Rectal smooth muscle tissue (tissue), 1 donor: ENCODE measurements around the gene PRPF4.

Source experiments
- H3K27ac ChIP-seq: one replicate; pipeline ENCODE4 v1.7.0; 2013; ENCODE audit warnings: low read depth, low read length, inconsistent platforms
- H3K27me3 ChIP-seq: one replicate; pipeline ENCODE4 v1.7.0; 2013; ENCODE audit warnings: low read length; ENCODE audit not compliant: control insufficient read depth, insufficient read depth
- H3K36me3 ChIP-seq: one replicate; pipeline ENCODE4 v1.7.0; 2013; ENCODE audit warnings: low read length; ENCODE audit not compliant: control insufficient read depth, insufficient read depth
- H3K4me1 ChIP-seq: one replicate; pipeline ENCODE4 v1.7.0; 2013; ENCODE audit warnings: low read length; ENCODE audit not compliant: control insufficient read depth, insufficient read depth
- H3K4me3 ChIP-seq: one replicate; pipeline ENCODE4 v1.7.0; 2013; ENCODE audit warnings: low read length
- H3K9ac ChIP-seq: one replicate; pipeline ENCODE4 v1.7.0; 2013; ENCODE audit warnings: low read length

The PRPF4 gene

DNA sequence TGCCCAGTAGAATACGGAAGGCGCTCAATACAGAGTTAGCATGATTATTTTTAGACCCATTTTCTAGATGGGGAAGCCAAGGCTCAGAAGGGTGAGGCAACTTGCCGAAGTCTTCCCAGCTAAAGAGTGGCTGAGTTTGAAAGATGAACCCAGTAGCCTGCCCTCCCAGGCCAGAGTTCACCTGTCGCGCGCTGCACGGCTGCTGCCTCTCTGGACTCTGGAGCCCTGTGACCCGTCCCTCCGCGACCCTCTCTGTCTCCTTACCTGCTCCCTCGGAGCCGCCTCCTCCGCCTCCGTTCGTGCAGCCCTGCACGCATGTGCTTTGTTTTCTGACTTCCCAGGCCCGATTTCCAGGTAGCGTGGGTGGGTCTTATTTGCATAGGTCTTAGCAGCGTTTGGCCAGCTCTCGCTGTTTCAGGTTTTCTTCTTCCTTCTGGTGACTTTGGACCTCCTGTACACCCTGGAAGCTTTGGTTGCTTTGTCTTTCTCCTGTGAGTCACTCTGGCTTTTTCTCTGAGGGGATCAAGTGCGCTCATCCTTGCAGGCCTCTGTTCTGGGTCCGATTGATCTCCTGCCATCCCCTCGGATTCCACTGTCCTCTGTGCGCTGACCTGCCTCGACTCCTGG is 27.4 kb downstream of the PRPF4 start, which contains the start of gene RNF183:
Gene RNF183 (minus strand): TSS at position 585 of the 627 bp plus-strand sequence. CDS start 5,192 bp downstream, outside the sequence.
- Histone ChIP-seq H3K27me3 (no peaks in the 10 kb centered on the region), H3K9ac (no peak within 1 kb of the TSS), H3K27ac (no peak within 1 kb of the TSS), H3K36me3 (no peaks in the 10 kb centered on the region), H3K4me1 (no peaks in the 10 kb centered on the region), H3K4me3 (no peak within 1 kb of the TSS)

DNA sequence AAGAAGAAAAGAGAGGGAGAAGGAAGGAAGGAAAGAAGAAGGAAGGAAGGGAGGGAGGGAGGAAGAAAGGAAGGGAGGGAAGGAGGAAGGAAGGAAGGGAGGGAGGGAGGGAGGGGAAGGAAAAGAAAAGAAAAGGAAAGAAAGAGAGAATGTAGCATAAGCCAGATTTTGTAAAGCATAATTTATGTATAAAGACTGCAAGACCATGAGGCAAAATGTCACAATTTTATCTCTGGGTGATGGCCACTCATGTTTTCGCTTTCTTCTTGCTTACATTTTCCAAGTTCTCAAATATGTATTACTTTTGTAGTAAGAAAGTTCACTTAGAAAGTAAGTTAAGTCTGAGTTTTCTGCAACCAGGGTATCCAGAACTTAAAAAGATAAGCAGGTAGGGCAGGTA is 31.1 kb downstream of the PRPF4 start:
- H3K27ac ChIP-seq, result no peak overlapping the region
- H3K4me1 ChIP-seq, result no peaks in the 10 kb centered on the region
- no peak overlapping the region for H3K9ac ChIP-seq
- H3K4me3 ChIP-seq, result no peak overlapping the region
- no peaks in the 10 kb centered on the region for H3K27me3 ChIP-seq
- H3K36me3 ChIP-seq, result no peaks in the 10 kb centered on the region

- Histone ChIP-seq H3K9ac (no peak overlapping the region), H3K4me3 (no peak overlapping the region), H3K4me1 (no peaks in the 10 kb centered on the region), H3K36me3 (no peaks in the 10 kb centered on the region), H3K27me3 (no peaks in the 10 kb centered on the region), H3K27ac (no peak overlapping the region)
These were observed 32.0 kb downstream of the PRPF4 start for GRCh38 chr9:113307396-113307975.

DNA sequence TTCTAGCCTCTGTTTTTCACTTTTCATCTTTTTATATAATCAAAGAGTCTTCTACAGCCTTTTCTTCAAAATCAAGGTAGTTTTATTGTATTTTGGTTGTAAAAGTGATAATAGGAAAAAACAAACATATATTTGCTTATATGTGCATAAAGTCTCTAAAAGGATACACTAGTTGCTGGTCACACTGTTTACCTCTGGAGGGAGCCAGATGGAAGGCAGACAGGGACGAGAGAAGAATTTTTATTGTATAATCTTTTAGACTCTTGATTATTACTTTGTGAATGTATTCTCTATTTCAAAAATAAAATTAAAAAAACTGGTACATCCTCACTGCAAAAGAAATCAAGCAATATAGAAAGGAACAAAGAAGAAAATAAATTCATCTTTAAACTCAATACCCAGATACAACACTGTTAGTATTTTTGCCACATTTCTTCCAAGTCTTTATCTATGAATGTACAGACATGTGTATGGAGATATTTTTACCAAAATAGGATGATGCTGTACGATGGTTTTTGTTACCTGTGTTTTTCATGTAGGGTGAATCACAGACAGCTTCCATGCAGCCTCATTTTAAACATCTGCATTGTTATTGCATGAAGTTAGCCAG is 33.9 kb downstream of the PRPF4 start:
- Histone ChIP-seq H3K9ac (no peak overlapping the region), H3K27me3 (no peaks in the 10 kb centered on the region), H3K4me1 (no peaks in the 10 kb centered on the region), H3K4me3 (no peak overlapping the region), H3K36me3 (no peaks in the 10 kb centered on the region), H3K27ac (no peak overlapping the region)

DNA sequence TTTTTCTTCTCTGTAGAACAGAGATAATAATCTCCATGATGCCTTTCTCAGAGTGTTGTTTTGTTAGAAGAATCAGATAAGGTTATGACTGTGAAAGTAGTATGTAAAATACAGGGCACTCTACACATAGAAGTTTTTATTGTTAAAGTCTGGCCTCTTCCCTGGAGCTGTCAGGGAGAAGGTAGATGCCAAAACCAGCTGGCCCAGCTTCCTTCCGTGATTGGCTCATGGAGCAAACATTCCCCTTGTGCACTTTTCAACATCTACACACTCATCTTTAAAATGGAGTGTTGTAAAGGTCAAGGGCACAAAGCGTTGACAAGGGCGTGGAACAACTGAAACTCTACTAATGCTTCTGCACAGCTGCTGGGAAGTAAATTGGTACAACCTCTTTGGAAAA is 35.1 kb downstream of the PRPF4 start:
- no peak overlapping the region for H3K27ac ChIP-seq
- no peak overlapping the region for H3K9ac ChIP-seq
- H3K4me1 ChIP-seq, result no peaks in the 10 kb centered on the region
- H3K4me3 ChIP-seq, result no peak overlapping the region
- no peaks in the 10 kb centered on the region for H3K27me3 ChIP-seq
- H3K36me3 ChIP-seq, result no peaks in the 10 kb centered on the region

DNA sequence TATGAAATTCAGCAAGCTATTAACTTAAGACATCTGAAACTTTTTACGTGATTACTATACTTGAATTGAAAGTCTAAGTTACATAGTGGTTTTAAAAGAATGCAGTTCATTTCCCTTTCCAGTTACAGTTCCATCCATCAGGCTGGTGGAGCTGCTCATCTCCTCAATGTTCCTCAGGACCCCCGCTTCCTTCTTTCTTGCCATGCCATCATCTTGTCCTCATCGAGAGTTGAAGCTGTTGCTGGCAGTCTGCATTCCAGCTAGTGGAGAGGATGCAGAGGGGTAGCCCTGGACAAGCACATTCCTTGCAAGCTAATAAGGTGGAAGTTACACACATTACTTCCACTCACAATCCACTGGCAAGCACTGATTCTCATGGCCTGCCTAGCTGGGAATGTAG is 36.5 kb downstream of the PRPF4 start:
- Histone ChIP-seq H3K36me3 (no peaks in the 10 kb centered on the region), H3K27ac (no peak overlapping the region), H3K9ac (no peak overlapping the region), H3K27me3 (no peaks in the 10 kb centered on the region), H3K4me3 (no peak overlapping the region), H3K4me1 (no peaks in the 10 kb centered on the region)

GRCh38 chr9:113313261-113313660 is 37.8 kb downstream of the PRPF4 start:
- Histone ChIP-seq H3K4me3 (no peak overlapping the region), H3K9ac (no peak overlapping the region), H3K36me3 (no peaks in the 10 kb centered on the region), H3K4me1 (no peaks in the 10 kb centered on the region), H3K27me3 (no peaks in the 10 kb centered on the region), H3K27ac (no peak overlapping the region)

DNA sequence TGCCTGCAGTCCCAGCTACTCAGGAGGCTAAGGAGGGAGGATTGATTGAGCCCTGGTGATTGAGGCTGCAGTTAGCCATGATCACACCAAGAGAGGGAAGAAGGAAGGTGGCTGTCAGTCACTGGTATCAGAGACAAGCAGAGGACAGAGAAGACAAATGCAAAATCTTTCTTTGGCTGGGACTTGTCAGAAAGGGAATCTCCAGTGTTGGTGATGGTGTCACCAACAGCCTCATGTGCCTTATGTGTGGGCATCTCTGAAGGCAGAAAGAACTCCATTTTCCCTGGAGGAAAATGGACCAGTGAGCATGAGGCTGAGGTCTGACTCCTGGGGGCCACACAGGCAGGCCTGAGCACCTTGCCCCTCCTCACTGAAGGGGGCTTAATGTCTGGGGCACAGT is 39.8 kb downstream of the PRPF4 start:
- Histone ChIP-seq H3K4me3 (no peak overlapping the region), H3K27me3 (no peaks in the 10 kb centered on the region), H3K36me3 (no peaks in the 10 kb centered on the region), H3K4me1 (no peaks in the 10 kb centered on the region), H3K9ac (no peak overlapping the region), H3K27ac (no peak overlapping the region)

DNA sequence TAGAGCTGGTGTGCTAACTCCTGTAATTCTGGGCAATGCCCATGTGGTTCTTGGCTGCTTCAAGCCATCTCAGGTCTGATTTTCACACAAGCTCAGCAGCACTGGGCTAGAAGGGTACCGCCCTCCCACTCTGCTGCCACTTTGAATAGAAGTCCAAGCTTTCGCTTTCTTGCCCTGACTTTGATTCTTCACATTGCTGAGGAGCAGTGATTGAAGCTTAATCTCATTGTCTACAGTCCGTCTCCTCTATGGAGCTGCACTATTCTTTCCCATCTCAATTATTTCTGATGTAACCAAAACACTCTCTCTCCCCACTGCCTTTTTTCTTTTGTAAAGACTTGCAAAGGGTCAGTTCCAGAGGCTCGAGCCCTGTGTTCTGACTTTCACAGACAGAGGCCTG is 40.6 kb downstream of the PRPF4 start:
- Histone ChIP-seq H3K36me3 (no peaks in the 10 kb centered on the region), H3K27ac (no peak overlapping the region), H3K9ac (no peak overlapping the region), H3K4me1 (no peaks in the 10 kb centered on the region), H3K27me3 (no peaks in the 10 kb centered on the region), H3K4me3 (no peak overlapping the region)

- H3K27ac ChIP-seq, result no peak overlapping the region
- no peak overlapping the region for H3K4me3 ChIP-seq
- H3K36me3 ChIP-seq, result no peaks in the 10 kb centered on the region
- no peak overlapping the region for H3K9ac ChIP-seq
- H3K27me3 ChIP-seq, result no peaks in the 10 kb centered on the region
- H3K4me1 ChIP-seq, result no peaks in the 10 kb centered on the region
These were observed 42.3 kb downstream of the PRPF4 start for GRCh38 chr9:113317777-113318176.

GRCh38 chr9:113319054-113319453 is 43.6 kb downstream of the PRPF4 start:
- Histone ChIP-seq H3K27ac (no peak overlapping the region), H3K4me3 (no peak overlapping the region), H3K27me3 (no peaks in the 10 kb centered on the region), H3K9ac (no peak overlapping the region), H3K4me1 (no peaks in the 10 kb centered on the region), H3K36me3 (no peaks in the 10 kb centered on the region)

DNA sequence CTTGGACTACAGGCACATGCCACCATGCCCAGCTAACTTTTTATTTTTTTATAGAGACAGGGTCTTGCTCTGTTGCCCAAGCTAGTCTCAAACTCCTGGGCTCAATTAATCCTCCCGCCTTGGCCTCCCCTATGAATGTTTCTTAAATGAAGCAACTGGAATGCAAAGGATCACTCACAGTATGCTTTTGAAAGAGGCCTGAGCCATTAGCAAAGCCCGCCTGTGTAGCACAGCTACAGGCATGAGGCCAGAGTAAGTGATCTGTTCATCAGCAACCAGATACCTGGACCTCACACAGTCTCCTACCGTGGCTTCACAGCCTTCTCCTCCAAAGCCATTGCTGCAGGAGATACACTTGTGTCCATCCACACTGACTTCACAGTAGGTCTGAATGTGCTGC is 44.6 kb downstream of the PRPF4 start:
- H3K27ac ChIP-seq, result no peak overlapping the region
- H3K36me3 ChIP-seq, result no peaks in the 10 kb centered on the region
- no peaks in the 10 kb centered on the region for H3K27me3 ChIP-seq
- no peak overlapping the region for H3K9ac ChIP-seq
- H3K4me3 ChIP-seq, result no peak overlapping the region
- H3K4me1 ChIP-seq, result no peaks in the 10 kb centered on the region

- H3K4me1 ChIP-seq, result no peaks in the 10 kb centered on the region
- no peaks in the 10 kb centered on the region for H3K27me3 ChIP-seq
- no peak overlapping the region for H3K27ac ChIP-seq
- no peaks in the 10 kb centered on the region for H3K36me3 ChIP-seq
- H3K4me3 ChIP-seq, result no peak overlapping the region
- no peak overlapping the region for H3K9ac ChIP-seq
These were observed 47.2 kb downstream of the PRPF4 start for GRCh38 chr9:113322671-113323070.
